SU-DHL-6 (cell line): Measurements from ENCODE around the gene EXOC4.

Experiments
- H2AFZ ChIP-seq: fragments of 200-600 bp; sonication (generic); 2 replicates; pipeline ENCODE4 v1.6.1; 2014; ENCODE audit warnings: low read depth, mild to moderate bottlenecking, moderate library complexity, mixed read lengths, antibody characterized with exemption, low read length; ENCODE audit not compliant: severe bottlenecking
- H3F3A ChIP-seq: fragments of 200-600 bp; shearing (Covaris generic); 2 replicates; pipeline ENCODE4 v1.6.0; 2016; ENCODE audit warnings: antibody characterized with exemption, mild to moderate bottlenecking; ENCODE audit not compliant: insufficient read depth
- H3K27ac ChIP-seq: fragments of 200-600 bp; sonication (generic); 2 replicates; pipeline ENCODE4 v1.5.1; 2016; ENCODE audit warnings: low read depth, mild to moderate bottlenecking, low read length, moderate library complexity, mixed read lengths
- H3K27me3 ChIP-seq: fragments of 200-600 bp; sonication (generic), shearing (Covaris generic); 2 replicates; pipeline ENCODE4 v1.6.0; 2014; ENCODE audit warnings: mild to moderate bottlenecking, low read length
- H3K36me3 ChIP-seq: fragments of 200-600 bp; sonication (generic); 2 replicates; pipeline ENCODE4 v1.6.1; 2014; ENCODE audit warnings: mild to moderate bottlenecking, low read length, mixed read lengths
- H3K4me2 ChIP-seq: fragments of 300-600, 200-600 bp; shearing (Covaris generic), sonication (generic); 2 replicates; pipeline ENCODE4 v1.6.0; 2014; ENCODE audit warnings: low read length, low read depth, mild to moderate bottlenecking; ENCODE audit not compliant: poor library complexity, severe bottlenecking
- H3K4me3 ChIP-seq: fragments of 200-600 bp; sonication (generic); 2 replicates; pipeline ENCODE4 v1.5.1; 2014; ENCODE audit warnings: antibody characterized with exemption, low read length, mild to moderate bottlenecking, mixed read lengths; ENCODE audit not compliant: insufficient read depth, poor library complexity, severe bottlenecking
- H3K79me2 ChIP-seq: fragments of 200-600 bp; sonication (generic); 2 replicates; pipeline ENCODE4 v1.6.1; 2014; ENCODE audit warnings: mild to moderate bottlenecking, low read length, moderate library complexity; ENCODE audit not compliant: insufficient read depth
- H3K9ac ChIP-seq: fragments of 200-600 bp; sonication (generic); 2 replicates; pipeline ENCODE4 v1.7.0; 2014; ENCODE audit warnings: mild to moderate bottlenecking, low read length
- H3K9me2 ChIP-seq: fragments of 200-600 bp; sonication (generic); replicated peaks from 2 replicates; pipeline ENCODE4 v1.6.1; 2014; ENCODE audit warnings: low read length; ENCODE audit not compliant: insufficient read depth
- H3K9me3 ChIP-seq: fragments of 200-600 bp; sonication (generic); 2 replicates; pipeline ENCODE4 v1.6.1; 2014; ENCODE audit warnings: low read length, mixed read lengths; ENCODE audit not compliant: insufficient read depth
- H4K20me1 ChIP-seq: fragments of 200-600 bp; sonication (generic); 2 replicates; pipeline ENCODE4 v1.6.1; 2014; ENCODE audit warnings: low read depth, mild to moderate bottlenecking, antibody characterized with exemption, low read length, moderate library complexity, mixed read lengths
- CTCF ChIP-seq: fragments of 200-600 bp; sonication (generic); IDR thresholded peaks from one replicate; pipeline ENCODE4 v1.5.1; 2017; ENCODE audit warnings: antibody characterized with exemption, mild to moderate bottlenecking, low read length, moderate library complexity; ENCODE audit not compliant: insufficient read depth, poor library complexity, severe bottlenecking
- EZH2phosphoT487 ChIP-seq: fragments of 200-600 bp; sonication (generic), shearing (Covaris generic); conservative IDR thresholded peaks from 2 replicates; pipeline ENCODE4 v1.6.1; 2018; ENCODE audit warnings: mild to moderate bottlenecking, antibody characterized with exemption, low read length, moderate library complexity, mixed read lengths

EXOC4 gene

DNA sequence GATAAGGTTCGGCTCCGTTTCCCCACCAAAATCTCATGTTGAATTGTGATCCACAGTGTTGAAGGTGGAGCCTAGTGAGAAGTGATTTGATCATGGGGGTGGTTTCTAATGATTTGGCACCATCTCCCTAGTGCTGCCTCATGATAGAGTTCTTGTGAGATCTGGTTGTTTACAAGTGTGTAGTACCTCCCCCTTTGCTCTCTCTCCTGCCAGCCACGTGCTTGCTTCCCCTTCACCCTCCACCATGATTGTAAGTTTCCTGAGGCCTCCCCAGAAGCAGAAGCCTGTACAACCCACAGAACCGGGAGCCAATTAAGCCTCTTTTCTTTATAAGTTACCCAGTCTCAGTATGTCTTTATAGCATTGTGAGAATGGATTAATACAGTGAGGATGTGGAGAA is 862.1 kb downstream of the EXOC4 start:
- no peak overlapping the region for H2AFZ ChIP-seq
- H3K27ac ChIP-seq: no peak overlapping the region
- no peak overlapping the region for H3K4me3 ChIP-seq
- H3K9me3 ChIP-seq: no peaks in the 10 kb centered on the region
- no peaks in the 10 kb centered on the region for H3K36me3 ChIP-seq
- H3K9ac ChIP-seq: no peak overlapping the region
- TF ChIP-seq CTCF (no peak), EZH2phosphoT487 (no peak)
- no peaks in the 10 kb centered on the region for H4K20me1 ChIP-seq
- no peak overlapping the region for H3K4me2 ChIP-seq
- H3K9me2 ChIP-seq: no peaks in the 10 kb centered on the region
- H3K27me3 ChIP-seq: no peaks in the 10 kb centered on the region
- H3K79me2 ChIP-seq: no peaks in the 10 kb centered on the region
- no peaks in the 10 kb centered on the region for H3F3A ChIP-seq
